HepG2 (cell line): Measurements from ENCODE around the gene GPC3.

Source experiments
- FOXJ3 ChIP-seq: sonication (generic); formaldehyde crosslinking; IDR thresholded peaks from 2 replicates; pipeline ENCODE4 v1.4.0; 2020; ENCODE audit warnings: missing genetic modification reagents, mild to moderate bottlenecking, borderline replicate concordance
- HDAC2 ChIP-seq: sonication (generic); formaldehyde crosslinking; IDR thresholded peaks from 2 replicates; pipeline ENCODE4 v1.4.0; 2020; ENCODE audit warnings: missing genetic modification reagents
- MED1 ChIP-seq: sonication (generic); formaldehyde crosslinking; IDR thresholded peaks from 2 replicates; pipeline ENCODE4 v1.4.0; 2020; ENCODE audit warnings: missing genetic modification reagents
- POLR2A ChIP-seq, 2 experiments: IDR thresholded peaks; 2 replicates each; pipeline ENCODE4 v1.6.1; 2011; ENCODE audit warnings: low read depth in 2 of 2, low read length in 2 of 2, mild to moderate bottlenecking in 1 of 2, moderate library complexity in 1 of 2; ENCODE audit not compliant: insufficient read depth in 1 of 2
- TBX2 ChIP-seq: sonication (generic); formaldehyde crosslinking; IDR thresholded peaks from 2 replicates; pipeline ENCODE4 v1.5.0; 2020; ENCODE audit warnings: missing genetic modification reagents, mild to moderate bottlenecking, borderline replicate concordance
- TCF7L2 ChIP-seq: IDR thresholded peaks from 2 replicates; pipeline ENCODE4 v1.6.1; 2011; ENCODE audit warnings: mild to moderate bottlenecking, low read depth, low read length, moderate library complexity
- TERF1 ChIP-seq: sonication (generic); formaldehyde crosslinking; IDR thresholded peaks from 2 replicates; pipeline ENCODE4 v1.8.0; 2022; ENCODE audit warnings: mild to moderate bottlenecking, missing genetic modification reagents, moderate library complexity
- ZKSCAN8 ChIP-seq: IDR thresholded peaks from 2 replicates; pipeline ENCODE4 v1.6.1; 2016; ENCODE audit warnings: borderline replicate concordance, missing genetic modification reagents, missing compliant biosample characterization
- ZNF446 ChIP-seq: sonication (generic); formaldehyde crosslinking; IDR thresholded peaks from 2 replicates; pipeline ENCODE4 v1.5.0; 2020; ENCODE audit warnings: mild to moderate bottlenecking, missing genetic modification reagents
- TF ChIP-seq, protein P1 (sequence below): sonication (generic); formaldehyde crosslinking; IDR thresholded peaks from 2 replicates; pipeline ENCODE4 v1.9.0; 2021; ENCODE audit warnings: missing genetic modification reagents, mild to moderate bottlenecking, borderline replicate concordance
- TF ChIP-seq, protein P2 (sequence below): sonication (generic); formaldehyde crosslinking; IDR thresholded peaks from 2 replicates; pipeline ENCODE4 v1.5.0; 2020; ENCODE audit warnings: mild to moderate bottlenecking, missing genetic modification reagents, moderate library complexity

DNA sequence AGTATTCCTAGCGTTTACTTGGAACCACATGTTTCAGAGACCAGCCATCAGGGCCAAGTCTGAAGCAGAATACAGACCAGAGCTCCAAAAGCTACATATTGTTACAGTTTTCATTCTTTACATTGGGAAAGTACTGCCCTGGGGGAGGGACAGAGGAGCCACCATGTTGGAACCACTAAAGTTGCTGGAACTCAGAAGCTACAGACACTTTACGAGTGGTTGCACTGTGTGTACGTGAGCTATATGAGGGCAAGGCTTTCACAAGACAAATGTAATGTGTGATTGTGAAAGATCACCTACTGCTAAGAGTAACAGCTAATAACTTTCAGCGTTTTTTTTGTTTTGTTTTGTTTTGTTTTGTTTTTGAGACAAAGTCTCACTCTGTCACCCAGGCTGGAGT, 11.7 kb downstream of the GPC3 start:
- TF ChIP-seq, protein P1, sequence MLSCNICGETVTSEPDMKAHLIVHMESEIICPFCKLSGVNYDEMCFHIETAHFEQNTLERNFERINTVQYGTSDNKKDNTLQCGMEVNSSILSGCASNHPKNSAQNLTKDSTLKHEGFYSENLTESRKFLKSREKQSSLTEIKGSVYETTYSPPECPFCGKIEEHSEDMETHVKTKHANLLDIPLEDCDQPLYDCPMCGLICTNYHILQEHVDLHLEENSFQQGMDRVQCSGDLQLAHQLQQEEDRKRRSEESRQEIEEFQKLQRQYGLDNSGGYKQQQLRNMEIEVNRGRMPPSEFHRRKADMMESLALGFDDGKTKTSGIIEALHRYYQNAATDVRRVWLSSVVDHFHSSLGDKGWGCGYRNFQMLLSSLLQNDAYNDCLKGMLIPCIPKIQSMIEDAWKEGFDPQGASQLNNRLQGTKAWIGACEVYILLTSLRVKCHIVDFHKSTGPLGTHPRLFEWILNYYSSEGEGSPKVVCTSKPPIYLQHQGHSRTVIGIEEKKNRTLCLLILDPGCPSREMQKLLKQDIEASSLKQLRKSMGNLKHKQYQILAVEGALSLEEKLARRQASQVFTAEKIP, result no peak
- TF ChIP-seq FOXJ3 (CRISPR knock-in tag), result no peak
- TF ChIP-seq ZKSCAN8 (CRISPR knock-in tag), result no peak
- no peak; a peak in 1 of 4 replicates for TF ChIP-seq POLR2A (IDR thresholded peaks at IDR 0.05; ENCODE audit: insufficient read depth in 1 of 2, low read depth in 2 of 2, low read length in 2 of 2)
- no peak for TF ChIP-seq MED1 (CRISPR knock-in tag)
- TF ChIP-seq, protein P2, sequence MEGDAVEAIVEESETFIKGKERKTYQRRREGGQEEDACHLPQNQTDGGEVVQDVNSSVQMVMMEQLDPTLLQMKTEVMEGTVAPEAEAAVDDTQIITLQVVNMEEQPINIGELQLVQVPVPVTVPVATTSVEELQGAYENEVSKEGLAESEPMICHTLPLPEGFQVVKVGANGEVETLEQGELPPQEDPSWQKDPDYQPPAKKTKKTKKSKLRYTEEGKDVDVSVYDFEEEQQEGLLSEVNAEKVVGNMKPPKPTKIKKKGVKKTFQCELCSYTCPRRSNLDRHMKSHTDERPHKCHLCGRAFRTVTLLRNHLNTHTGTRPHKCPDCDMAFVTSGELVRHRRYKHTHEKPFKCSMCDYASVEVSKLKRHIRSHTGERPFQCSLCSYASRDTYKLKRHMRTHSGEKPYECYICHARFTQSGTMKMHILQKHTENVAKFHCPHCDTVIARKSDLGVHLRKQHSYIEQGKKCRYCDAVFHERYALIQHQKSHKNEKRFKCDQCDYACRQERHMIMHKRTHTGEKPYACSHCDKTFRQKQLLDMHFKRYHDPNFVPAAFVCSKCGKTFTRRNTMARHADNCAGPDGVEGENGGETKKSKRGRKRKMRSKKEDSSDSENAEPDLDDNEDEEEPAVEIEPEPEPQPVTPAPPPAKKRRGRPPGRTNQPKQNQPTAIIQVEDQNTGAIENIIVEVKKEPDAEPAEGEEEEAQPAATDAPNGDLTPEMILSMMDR, result no peak
- TF ChIP-seq ZNF446 (CRISPR knock-in tag), result no peak
- no peak for TF ChIP-seq TCF7L2
- no peak for TF ChIP-seq TERF1 (CRISPR knock-in tag)
- TF ChIP-seq TBX2 (CRISPR knock-in tag), result no peak
- TF ChIP-seq HDAC2 (CRISPR knock-in tag), result no peak
